HG03354 (cell line): ENCODE data around the gene KCNH1.

Experiments
- ATAC-seq: cut with Tn5 transposase; IDR thresholded peaks from one replicate; pipeline ENCODE4 v1.9.1; 2021; ENCODE audit warnings: mild to moderate bottlenecking; ENCODE audit not compliant: unreplicated experiment, poor library complexity, severe bottlenecking

The KCNH1 gene, protein sequence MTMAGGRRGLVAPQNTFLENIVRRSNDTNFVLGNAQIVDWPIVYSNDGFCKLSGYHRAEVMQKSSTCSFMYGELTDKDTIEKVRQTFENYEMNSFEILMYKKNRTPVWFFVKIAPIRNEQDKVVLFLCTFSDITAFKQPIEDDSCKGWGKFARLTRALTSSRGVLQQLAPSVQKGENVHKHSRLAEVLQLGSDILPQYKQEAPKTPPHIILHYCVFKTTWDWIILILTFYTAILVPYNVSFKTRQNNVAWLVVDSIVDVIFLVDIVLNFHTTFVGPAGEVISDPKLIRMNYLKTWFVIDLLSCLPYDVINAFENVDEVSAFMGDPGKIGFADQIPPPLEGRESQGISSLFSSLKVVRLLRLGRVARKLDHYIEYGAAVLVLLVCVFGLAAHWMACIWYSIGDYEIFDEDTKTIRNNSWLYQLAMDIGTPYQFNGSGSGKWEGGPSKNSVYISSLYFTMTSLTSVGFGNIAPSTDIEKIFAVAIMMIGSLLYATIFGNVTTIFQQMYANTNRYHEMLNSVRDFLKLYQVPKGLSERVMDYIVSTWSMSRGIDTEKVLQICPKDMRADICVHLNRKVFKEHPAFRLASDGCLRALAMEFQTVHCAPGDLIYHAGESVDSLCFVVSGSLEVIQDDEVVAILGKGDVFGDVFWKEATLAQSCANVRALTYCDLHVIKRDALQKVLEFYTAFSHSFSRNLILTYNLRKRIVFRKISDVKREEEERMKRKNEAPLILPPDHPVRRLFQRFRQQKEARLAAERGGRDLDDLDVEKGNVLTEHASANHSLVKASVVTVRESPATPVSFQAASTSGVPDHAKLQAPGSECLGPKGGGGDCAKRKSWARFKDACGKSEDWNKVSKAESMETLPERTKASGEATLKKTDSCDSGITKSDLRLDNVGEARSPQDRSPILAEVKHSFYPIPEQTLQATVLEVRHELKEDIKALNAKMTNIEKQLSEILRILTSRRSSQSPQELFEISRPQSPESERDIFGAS

DNA sequence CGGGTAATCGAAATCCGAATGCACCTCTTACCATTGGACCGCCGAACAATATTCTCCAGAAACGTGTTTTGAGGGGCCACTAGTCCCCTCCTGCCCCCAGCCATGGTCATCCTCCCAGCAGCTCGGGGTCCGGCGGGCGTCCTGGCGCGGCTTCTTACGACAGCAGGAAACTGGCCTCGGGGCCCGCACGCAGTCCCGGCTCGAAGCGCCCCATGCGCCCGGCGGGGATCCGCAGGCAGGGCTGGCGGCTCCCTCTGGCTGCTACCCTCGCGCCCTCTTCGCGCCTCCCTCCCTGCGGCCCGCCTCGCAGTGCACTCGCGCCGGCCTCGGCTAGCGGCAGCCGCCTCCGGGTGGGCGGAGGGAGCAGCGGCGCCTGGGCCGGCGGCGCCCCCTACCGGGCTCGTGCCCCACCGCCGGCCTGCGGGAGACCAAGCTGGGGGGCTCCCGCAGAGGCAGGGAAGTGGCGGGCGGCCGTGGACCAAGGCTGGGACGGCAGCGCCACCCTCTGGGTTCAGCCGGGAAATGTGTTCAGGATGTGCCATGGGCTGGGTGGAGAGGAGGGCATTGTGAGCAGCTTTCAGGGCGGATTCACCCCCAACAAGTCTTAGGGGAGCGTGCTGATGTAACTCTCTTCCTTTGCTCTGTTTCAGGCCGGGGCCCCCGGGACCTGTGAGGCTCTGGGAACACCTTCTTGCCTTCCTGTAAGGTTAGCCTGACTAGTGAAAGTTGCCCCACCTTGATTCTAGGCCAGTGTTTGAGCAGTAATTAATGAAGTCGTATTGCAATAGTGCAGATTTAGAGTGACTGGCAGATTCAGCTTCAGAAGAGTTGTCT, at the start of gene KCNH1:
TSS of gene KCNH1 (minus strand) at position 313 of the 834 bp plus-strand sequence. CDS start at position 110, 203 bp downstream.
- peak; percentile 93 for ATAC-seq

DNA sequence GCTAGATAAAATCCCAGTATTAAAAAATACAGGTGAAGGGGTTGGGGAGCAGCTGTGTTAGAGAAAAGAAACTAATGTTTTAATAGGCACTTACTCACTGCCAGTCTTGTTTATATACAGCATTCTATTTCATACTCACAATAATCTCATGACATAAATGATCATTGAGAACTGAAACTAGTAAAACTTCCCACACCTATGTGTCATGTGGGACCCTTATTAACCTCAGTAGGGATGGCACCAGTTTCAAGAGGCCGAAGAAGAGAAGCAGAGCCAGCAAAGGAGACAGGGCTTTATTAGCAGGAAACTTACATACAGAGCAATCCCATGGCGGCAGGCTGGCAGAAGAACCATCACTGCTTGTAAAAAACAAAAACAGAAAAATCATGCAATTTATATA, 48.8 kb upstream of the KCNH1 start:
- ATAC-seq, result no peak

DNA sequence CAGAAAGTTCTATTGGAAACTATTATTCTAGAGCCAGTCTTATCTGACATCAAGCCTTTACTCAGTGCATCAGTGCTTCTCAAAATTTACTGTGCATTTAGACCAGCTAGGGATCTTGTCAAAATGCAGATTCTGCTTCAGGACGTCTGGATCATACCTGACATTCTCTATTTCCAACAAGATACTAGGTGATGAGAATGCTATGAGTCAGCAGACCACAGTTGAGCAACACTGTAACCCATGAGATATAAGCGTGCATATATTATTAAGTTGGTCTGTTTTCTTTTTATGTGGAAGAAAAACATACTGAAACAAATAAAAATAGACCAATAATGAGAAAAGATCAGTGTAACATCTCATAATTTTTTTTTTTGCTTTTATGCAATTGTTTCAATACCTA, 40.4 kb upstream of the KCNH1 start:
- ATAC-seq, result no peak

DNA sequence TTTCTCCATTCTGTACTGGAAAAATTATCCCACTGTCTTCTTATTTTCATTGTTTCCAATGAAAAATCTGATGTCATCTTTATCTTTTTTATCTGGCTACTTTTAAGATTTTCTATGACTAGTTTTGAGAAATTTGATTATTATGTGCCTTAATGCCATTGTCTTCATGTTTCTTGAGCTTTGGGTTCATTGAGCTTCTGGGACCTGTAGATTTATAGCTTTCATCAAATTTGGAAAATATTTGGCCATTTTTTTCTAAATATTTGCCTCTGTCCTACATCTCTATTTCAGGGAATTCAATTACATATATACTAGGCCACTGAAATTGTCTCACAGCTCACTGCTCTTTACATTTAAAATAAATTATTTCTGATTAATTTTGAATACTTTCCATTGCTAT, 38.7 kb upstream of the KCNH1 start:
- no peak for ATAC-seq

DNA sequence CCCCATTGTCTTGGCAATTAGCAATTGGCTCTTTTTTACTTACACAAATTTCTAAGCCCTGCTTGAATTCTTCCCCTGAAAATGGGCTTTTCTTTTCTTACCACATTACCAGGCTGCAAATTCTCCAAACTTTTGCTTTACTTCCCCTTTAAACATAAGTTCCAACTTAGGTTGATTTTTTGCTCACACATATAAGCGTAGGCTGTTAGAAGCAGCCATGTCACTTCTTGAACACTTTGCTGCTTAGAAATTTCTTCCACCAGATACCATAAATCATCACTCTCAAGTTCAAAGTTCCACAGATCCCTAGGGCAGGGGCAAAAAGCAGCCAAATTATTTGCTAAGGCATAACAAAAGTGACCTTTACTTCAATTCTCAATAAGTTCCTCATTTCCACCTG, 35.4 kb upstream of the KCNH1 start:
- no peak for ATAC-seq

DNA sequence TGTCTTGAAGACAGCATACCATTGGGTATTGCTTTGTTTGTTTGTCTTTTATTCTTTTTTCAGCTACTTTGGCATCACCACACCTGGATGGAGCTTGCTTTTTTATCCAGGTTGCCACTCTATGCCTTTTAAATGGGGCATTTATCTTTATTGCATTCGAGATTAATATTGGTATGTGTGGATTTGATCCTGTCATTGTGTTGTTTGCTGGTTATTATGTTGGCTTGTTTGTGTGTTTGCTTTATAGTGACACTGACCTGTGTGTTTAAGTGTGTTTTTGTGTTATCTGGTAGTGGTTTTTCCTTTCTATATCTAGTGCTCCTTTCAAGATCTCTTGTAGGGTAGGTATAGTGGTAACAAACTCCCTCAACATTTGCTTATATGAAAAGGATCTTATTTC, 24.9 kb upstream of the KCNH1 start:
- no peak for ATAC-seq

DNA sequence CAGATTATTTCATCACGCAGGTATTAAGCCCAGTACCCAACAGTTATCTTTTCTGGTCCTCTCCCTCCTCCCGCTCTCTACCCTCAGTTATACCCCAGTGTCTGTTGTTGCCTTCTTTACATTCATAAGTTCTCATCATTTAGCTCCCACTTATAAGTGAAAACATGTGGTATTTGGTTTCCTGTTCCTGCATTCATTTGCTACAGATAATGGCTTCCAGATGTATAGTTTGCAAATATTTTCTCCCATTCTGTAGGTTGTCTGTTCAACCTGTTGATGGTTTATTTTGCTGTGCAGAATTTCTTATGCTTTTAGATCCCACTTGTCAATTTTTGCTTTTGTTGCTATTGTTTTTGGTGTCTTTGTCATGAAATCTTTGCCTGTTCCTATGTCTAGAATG, 21.1 kb upstream of the KCNH1 start:
- ATAC-seq, result no peak

DNA sequence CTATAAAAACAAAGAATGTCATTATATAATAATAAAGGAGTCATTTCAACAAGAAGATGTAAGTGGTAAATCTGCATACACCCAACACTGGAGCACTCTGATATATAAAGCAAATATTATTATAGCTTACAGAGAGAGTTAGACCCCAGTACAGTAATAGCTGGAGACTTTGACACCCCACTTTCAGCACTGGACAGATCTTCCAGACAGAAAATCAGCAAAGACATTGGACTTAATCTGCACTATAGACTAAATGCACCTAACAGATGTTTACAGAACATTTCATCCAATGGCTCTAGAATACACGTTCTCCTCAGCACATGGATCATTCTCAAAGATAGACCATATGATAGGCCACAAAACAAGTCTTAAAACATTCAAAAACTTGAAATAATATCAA, 20.0 kb upstream of the KCNH1 start:
- no peak for ATAC-seq

DNA sequence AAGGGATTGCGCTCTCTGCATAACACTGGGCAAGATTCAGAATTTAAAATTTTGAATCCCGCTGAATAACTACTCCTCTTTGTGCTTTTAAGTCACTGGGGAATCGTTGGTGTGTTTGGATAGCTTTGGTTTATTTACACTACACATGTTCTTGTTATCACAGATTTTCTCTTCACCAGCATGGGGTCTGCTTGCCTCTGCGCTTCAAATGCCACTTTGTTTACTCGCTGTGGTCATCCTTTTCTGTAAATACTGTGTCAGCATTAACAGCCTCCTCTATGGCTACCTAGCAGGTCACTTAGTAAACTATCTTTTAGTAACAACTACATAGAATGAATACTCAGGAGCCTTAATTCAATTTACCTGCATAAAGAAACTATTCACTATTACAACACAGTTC, 14.4 kb upstream of the KCNH1 start:
- ATAC-seq, result no peak

DNA sequence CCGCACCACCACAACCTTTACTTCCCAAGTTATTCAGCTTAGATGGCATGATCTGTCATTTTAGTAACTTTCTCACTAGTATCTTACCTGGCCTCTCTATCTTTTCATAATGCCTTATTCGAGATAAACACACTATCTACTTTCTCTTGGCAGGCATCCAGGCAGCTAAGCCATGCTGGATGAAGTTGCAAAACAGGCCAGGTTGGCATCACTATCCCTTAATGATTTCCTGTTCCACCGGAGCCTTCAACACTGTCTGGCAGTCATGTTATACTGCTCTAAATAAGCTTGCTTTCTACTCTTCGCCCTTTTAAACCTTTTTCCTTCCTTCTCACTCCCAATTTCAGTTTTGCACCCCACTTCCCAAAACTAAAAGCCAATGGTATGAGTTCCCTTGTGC, 12.0 kb upstream of the KCNH1 start:
- ATAC-seq, result no peak

DNA sequence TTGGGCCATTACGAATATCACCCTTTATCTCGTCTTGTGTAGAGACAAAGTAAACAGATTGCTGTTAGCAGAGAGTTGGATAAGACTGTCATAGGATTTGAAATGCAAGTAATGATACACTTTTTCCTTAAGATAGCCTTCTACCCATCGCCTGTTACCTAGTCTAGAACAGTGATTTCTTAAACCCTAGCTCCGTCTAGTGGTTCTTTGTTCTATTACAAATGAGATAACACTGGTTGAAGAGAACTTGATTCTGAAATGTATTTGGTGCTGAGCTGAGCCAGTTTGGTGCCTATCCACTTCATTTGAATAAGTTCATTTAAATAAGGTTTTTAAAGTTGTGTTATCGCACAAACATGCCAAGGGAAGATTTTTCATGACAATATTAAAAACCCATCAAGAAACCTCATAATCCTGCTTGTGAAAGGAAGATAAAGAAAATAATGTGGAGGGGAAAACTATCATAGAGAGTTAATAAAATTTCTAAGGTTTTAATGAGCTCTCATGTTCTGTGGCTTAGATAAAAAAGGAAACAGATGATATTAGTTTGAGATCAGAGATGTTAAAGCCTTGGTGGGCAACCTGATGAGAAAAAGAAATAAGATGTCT, 1.5 kb upstream of the KCNH1 start:
- no peak for ATAC-seq

DNA sequence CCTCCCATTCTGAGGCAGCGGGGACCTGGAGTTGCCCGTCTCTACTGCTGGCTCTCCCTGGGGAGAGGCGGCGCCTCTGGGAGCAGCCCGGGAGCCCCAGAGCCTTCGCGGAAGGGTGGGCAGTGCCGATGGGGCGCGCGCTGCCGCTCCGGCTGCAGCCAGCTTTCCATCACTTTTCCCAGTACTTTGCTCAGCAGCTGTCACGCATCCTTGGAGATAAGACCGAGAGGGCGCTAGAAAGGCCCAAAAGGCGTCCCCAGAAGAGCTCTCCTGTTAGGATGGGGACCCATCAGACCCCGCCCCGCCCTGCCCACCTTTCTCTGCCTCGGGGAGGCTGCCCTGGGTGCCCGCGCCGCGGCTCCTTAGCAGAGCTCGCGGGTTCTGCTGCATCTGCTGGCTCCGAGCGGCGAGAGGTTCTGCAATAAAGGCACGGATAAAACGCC, 534 bp downstream of the KCNH1 start:
- peak; percentile 17 for ATAC-seq

DNA sequence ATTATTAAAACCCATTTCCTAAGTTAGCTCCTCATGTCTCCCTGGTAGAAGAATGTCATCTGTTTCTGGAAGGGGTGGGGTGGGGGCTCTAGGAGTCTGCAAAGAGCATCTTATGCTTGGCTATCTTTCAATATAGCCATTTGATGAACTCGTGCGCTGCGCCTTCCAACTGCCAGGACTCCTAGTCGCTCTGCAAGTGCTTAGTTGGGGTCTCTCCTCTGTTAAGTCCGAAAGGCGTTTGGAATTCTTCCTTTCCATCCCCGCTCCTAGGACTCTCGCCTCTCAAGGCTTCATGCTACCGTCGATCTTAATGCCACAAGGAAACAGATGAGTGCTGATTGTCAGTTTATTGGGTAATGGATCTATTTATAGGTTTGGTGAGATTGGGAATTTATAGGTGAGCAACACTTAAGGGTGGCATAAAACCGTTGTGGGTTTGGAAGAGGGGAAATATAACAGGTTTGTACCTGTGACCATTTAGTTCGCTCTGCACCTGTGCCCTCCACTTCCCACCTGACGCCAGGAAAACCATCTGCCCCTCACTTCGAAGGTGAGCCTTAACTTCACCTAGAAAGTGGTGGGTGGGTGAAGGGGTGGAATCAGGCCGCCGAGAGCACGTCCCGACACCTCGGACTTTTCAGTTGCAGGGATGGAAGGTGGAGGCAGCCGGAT, 1.1 kb downstream of the KCNH1 start:
- ATAC-seq, result no peak

DNA sequence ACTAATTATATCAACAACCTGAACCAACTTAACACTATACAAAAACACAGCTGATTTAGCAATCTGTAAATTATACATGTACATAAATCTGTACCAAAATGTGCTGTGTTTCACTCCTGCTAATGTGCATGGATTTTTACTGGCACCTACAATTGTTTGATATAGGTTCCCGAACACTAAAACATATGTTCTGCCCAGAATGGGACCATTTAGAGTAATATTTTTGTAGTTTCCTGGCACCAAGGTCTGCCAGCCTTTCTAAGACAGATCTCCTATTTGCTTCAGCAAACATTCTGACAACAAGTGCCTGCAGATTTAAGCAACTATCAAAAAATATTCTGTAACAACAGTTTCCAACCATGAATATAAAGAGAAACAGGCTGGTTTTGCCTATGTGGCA, 4.2 kb downstream of the KCNH1 start:
- no peak for ATAC-seq

DNA sequence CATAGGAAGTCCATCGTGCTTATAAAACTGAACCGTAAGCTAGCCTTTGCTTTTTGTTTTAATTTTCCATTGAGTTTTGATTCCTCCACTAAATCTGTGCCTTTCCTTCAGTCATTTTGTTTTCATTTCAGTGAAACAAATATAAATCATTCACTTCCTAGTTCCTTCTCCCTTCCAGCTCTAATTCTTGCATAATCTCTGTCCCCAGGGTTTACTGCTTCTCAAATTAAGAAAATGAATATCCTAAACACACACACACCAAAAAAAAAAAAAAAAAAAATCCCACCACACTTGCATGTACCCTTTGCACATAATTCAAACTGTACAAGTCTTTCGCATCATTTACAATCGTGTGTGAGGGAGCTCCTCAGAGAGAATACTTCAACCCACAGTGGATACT, 6.8 kb downstream of the KCNH1 start:
- ATAC-seq, result no peak

DNA sequence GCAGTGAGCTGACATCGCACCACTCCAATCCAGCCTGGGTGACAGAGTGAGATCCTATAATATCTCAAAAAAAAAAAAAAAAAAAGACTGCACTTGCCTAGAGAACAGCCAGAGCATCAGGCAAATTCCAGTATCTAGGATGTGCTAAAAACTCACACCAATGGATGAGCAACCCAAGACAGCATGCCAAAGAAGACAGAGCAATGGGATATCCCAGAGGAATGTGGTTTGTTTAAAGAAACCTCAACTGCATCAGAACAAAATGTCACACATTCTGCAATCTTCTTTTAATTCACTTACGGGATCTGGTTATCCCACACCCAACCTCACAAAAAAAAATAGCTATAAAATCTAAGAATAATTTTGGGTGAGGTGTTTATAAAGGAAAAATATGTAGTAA, 7.3 kb downstream of the KCNH1 start:
- no peak for ATAC-seq

DNA sequence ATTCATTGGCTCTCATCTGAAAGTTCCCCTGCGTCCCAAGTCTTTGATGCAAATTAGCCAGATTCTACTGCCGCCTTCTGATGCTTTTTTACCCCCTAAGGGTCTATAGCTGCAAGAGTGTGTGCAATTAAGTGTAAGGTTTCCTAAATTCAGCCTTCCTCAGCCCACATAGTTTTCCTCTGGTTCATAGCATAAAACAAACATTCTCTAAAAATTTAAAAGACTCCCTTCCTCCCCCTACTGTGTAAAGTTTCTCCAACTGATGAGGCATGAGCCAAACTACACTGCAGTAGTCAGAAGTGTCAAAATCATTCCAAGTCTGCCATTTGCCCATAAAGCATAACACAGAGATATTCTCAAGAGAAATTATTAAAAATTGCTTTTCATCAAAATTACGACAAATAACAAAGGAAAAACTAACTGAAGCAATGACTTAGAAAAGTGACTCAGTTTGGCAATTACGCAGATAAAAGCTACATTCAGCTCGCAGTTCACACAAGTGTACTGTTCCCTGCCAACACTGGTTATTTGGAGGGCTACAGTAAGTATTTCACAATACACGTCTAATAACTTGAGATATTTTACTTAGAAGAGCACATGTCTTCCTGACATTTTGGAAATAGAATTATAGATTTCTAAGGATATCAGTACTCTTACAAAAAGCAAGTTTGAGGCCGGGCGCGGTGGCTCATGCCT, 15.4 kb downstream of the KCNH1 start:
- no peak for ATAC-seq

DNA sequence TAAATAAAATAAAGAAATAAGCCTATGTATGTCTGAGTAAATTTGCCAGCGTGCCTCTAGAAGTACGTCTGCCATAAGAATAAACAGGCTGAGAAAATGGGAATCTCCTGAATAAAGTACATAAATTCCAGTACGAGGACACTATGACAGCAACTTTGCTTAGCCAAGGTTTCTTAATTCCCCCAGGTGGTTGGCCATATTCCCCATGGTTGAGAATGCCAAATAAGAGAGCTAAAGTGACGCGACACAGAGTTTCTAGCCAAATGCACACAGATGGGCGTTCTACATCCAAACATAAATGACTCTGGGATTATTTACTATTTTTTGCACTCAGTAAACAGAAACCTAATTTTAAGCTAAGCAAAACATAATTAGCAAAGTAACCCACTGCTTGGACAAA, 19.5 kb downstream of the KCNH1 start:
- no peak for ATAC-seq
